Ovary (tissue), 9 donors: ENCODE measurements around the gene UROC1. TPM values are rescaled to one million over a fixed set of nuclear protein-coding genes. Genes with fewer than 3 reads are reported as not detected.

Experiments used
- DNase-seq, 5 donors: peaks; one replicate each; pipeline ENCODE4 v3.0.0-alpha.2; 2019 to 2020
- H3K27ac ChIP-seq, 2 donors: fragments of 200-600 bp; one replicate each; pipeline versions ENCODE4 v1.5.1 to v1.8.0; 2019 to 2022
- H3K27me3 ChIP-seq: fragments of 200-600 bp; one replicate; pipeline ENCODE4 v1.8.0; 2022
- H3K36me3 ChIP-seq: fragments of 200-600 bp; sonication (generic); one replicate; pipeline ENCODE4 v1.5.1; 2019
- H3K4me1 ChIP-seq: one replicate; pipeline ENCODE4 v1.8.1; 2013; ENCODE audit warnings: mild to moderate bottlenecking, moderate library complexity; ENCODE audit not compliant: insufficient read depth
- H3K4me3 ChIP-seq: fragments of 200-600 bp; sonication (generic); one replicate; pipeline ENCODE4 v1.5.1; 2017
- H3K9me3 ChIP-seq, 2 donors: fragments of 200-600 bp in 1 of 2; sonication (generic) in 1 of 2; one replicate each; pipeline versions ENCODE4 v1.5.1 to v1.8.1; 2013 to 2019; ENCODE audit warnings: mild to moderate bottlenecking in 1 of 2, moderate library complexity in 1 of 2
- CTCF ChIP-seq, 3 donors: fragments of 450-650 bp in 2 of 3; fragments of 200-600 bp in 1 of 3; IDR thresholded peaks; one replicate each; pipeline versions ENCODE4 v1.5.1 to v1.8.0; 2016 to 2022; ENCODE audit warnings: antibody characterized with exemption in 3 of 3, mild to moderate bottlenecking in 1 of 3
- EP300 ChIP-seq: sonication (generic); formaldehyde crosslinking; IDR thresholded peaks from one replicate; pipeline ENCODE4 v1.6.1; 2017; ENCODE audit warnings: antibody characterized with exemption
- POLR2A ChIP-seq: fragments of 450-650 bp; IDR thresholded peaks from one replicate; pipeline ENCODE4 v1.6.1; 2017; ENCODE audit warnings: antibody characterized with exemption, mild to moderate bottlenecking, moderate library complexity
- WGBS, 3 donors: extraction: QIAGEN DNeasy Blood & Tissue Kit in 1 of 3; methylation state at CpG; one replicate each; pipeline versions ENCODE4 v1.1.5 to v1.1.7; 2013 to 2017; 5-methylcytosine and 5-hydroxymethylcytosine counted together
- intact Hi-C, 4 donors: fragments of 100-400 bp; cut with DNase I; formaldehyde crosslinking; loops; one replicate each; pipeline versions ENCODE4 v1.11.0 to v1.15.1; 2022 to 2023
- polyA plus RNA-seq, 2 donors: library from polyadenylated mRNA; stranded (reverse); fragments of 200-250 nt in 1 of 2; fragments of 350-450 nt in 1 of 2; fragmentation: Illumina TruSeq in 1 of 2; extraction: RNeasy Lipid Tissue Mini Kit (QIAGEN cat#74804) in 1 of 2; gene quantifications; one replicate each; pipeline ENCODE4 v1.2.3, GENCODE V29; 2013 to 2014
- total RNA-seq, 7 donors: library from RNA; depleted of rRNA in 2 of 7; stranded (reverse); fragments of >200 nt in 2 of 7; fragmentation: NEBNext Ultra II Directional in 3 of 7; extraction: Animal tissue kit (Norgen Biotek cat#: 25700) in 3 of 7; gene quantifications; one replicate each; pipeline versions ENCODE4 v1.1.0 to v1.2.4, GENCODE V29; 2016 to 2023
- donor health status: DM: no; HTN: no; CAD: no; lungs with moderate emphysema.
- donor health status: DM: no; HTN: no; CAD: no.
- donor health status: Bipolar disorder and iron deficiency.
- donor health status: DM: yes; HTN: yes; CAD: no.
- donor health status: DM: no; HTN: no; CAD: no.
- donor health status: DM: yes; HTN: yes; CAD: no.

The UROC1 gene
- total and polyA plus RNA-seq, 9 donors = 0.06 to 0.32 (median 0.12) TPM; not detected in 4

- H3K4me1 ChIP-seq = no peaks in the 10 kb centered on the region
- H3K27me3 ChIP-seq = no peaks in the 10 kb centered on the region
- intact Hi-C loops = loop anchor here in 1 of 4 donors (10.0 kb wide), 1 partner anchor 943 kb away; no protein-coding TSS in a partner anchor
- no peak overlapping the region for H3K27ac ChIP-seq
- 64 to 75% (median 68%) methylated on average over 7 of the region's 7 CpGs for whole genome bisulfite sequencing, 3 donors
- H3K36me3 ChIP-seq = no peaks in the 10 kb centered on the region
- DNase-seq = peak in 1 of 5 donors; percentile 21
- no peak for TF ChIP-seq CTCF (IDR thresholded peaks at IDR 0.05)
- no peak for TF ChIP-seq POLR2A
- TF ChIP-seq EP300 = no peak
- H3K9me3 ChIP-seq = no peaks in the 10 kb centered on the region
- H3K4me3 ChIP-seq = no peak overlapping the region
Observed at GRCh38 chr3:126512026-126512425, 5.5 kb downstream of the UROC1 start.

DNA sequence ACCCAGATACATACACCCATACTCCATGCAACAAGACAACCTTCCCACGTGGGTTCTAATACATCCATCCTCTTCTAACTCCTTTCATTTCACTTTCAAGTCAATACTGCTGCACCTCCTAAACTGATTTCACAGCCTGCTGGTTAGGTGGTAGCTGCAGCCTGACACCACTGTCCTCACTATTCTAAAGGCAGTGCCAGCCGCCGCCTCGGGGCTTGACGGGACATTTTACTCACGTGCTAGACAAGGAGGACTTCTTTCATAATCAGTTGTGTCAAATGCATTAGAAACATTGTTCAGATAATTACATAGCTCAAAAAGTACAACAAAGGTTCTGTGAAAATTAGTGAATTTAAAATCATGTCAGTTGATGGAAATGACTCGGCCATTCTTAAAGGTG is 6.3 kb downstream of the UROC1 start:
- 70 to 75% (median 71%) methylated on average over 7 of the region's 7 CpGs for WGBS, 3 donors
- DNase-seq = peak in 1 of 5 donors; percentile 6

DNA sequence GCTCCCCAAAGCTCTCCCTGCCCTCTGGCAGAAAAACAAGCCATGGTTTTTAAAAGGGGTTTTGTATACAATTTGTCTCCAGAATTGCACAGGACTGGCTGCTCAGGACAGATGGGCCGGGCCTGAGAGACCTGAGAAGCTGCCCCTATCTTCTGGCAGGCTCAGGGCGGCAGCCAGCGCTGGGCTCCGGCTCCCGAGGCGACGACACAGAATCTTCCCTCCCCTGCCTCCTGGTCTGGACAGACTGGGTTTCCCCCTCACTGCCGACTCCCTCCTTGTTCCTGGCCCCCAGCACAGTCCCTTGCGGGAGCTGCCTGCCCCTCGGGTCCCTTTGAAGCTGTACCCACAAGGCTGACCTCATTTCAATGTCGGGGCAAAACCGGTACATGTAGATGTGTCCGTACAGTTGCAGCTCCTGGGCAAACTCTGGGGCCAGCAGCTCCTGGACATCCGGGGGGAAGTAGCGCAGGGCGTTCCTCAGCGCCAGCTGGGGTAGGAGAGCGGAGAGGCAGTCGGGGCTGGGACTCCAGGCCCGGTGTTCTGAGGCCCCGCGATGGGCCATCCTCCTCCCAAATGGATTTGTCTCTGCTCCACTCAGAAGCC is 7.2 kb downstream of the UROC1 start:
- no peak overlapping the region for H3K27ac ChIP-seq
- peak in 1 of 5 donors; percentile 41 for DNase-seq

More for the DNA sequence above, 6.3 kb downstream of the UROC1 start:
- Histone ChIP-seq H3K4me3 (no peak overlapping the region), H3K36me3 (no peaks in the 10 kb centered on the region), H3K27me3 (no peaks in the 10 kb centered on the region), H3K27ac (no peak overlapping the region), H3K9me3 (no peaks in the 10 kb centered on the region), H3K4me1 (no peaks in the 10 kb centered on the region)
- intact Hi-C loops = loop anchor here in 1 of 4 donors (10.0 kb wide), 1 partner anchor 944 kb away; no protein-coding TSS in a partner anchor
- TF ChIP-seq EP300 = no peak
- TF ChIP-seq CTCF (IDR thresholded peaks at IDR 0.05) = no peak
- TF ChIP-seq POLR2A = no peak

More for the DNA sequence above, 7.2 kb downstream of the UROC1 start:
- no peaks in the 10 kb centered on the region for H3K27me3 ChIP-seq
- H3K4me1 ChIP-seq = no peaks in the 10 kb centered on the region
- no peak overlapping the region for H3K4me3 ChIP-seq
- intact Hi-C loops = loop anchor here in 1 of 4 donors (10.0 kb wide), 1 partner anchor 944 kb away; no protein-coding TSS in a partner anchor
- no peaks in the 10 kb centered on the region for H3K36me3 ChIP-seq
- TF ChIP-seq CTCF (IDR thresholded peaks at IDR 0.05) = no peak
- TF ChIP-seq POLR2A = no peak
- TF ChIP-seq EP300 = no peak
- 44 to 61% (median 48%) methylated on average over 22 of the region's 22 CpGs for WGBS, 3 donors
- no peaks in the 10 kb centered on the region for H3K9me3 ChIP-seq
